SU-DHL-6 (cell line): Measurements from ENCODE around the gene MYOF.

ENCODE experiments used
- EZH2phosphoT487 ChIP-seq: fragments of 200-600 bp; sonication (generic), shearing (Covaris generic); conservative IDR thresholded peaks from 2 replicates; pipeline ENCODE4 v1.6.1; 2018; ENCODE audit warnings: mild to moderate bottlenecking, antibody characterized with exemption, low read length, moderate library complexity, mixed read lengths
- TF ChIP-seq, protein P1 (sequence below): fragments of 200-600 bp; sonication (generic); IDR thresholded peaks from one replicate; pipeline ENCODE4 v1.5.1; 2017; ENCODE audit warnings: antibody characterized with exemption, mild to moderate bottlenecking, low read length, moderate library complexity; ENCODE audit not compliant: insufficient read depth, poor library complexity, severe bottlenecking

DNA sequence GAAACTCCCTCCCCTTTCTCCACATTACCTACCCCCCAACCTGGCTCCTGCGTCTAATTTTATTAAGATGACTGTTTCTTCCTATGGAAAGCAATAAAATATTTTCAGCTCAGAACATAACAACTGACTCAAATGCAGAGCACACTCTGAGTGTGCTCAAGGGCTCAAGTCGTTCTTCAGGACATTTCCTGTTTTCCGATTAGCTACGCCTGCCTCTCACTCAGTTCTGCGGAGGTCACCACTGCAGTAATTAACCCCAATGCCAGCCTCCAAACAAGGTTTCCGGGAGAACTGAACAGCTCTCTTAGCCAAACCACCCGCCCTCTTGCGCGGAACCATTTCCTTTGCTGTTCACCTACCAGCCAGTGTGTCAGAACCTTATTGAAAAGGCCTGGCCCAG lies 19.3 kb downstream of the MYOF start:
- TF ChIP-seq, protein P1, sequence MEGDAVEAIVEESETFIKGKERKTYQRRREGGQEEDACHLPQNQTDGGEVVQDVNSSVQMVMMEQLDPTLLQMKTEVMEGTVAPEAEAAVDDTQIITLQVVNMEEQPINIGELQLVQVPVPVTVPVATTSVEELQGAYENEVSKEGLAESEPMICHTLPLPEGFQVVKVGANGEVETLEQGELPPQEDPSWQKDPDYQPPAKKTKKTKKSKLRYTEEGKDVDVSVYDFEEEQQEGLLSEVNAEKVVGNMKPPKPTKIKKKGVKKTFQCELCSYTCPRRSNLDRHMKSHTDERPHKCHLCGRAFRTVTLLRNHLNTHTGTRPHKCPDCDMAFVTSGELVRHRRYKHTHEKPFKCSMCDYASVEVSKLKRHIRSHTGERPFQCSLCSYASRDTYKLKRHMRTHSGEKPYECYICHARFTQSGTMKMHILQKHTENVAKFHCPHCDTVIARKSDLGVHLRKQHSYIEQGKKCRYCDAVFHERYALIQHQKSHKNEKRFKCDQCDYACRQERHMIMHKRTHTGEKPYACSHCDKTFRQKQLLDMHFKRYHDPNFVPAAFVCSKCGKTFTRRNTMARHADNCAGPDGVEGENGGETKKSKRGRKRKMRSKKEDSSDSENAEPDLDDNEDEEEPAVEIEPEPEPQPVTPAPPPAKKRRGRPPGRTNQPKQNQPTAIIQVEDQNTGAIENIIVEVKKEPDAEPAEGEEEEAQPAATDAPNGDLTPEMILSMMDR: no peak
- TF ChIP-seq EZH2phosphoT487: no peak
